Fibroblast of villous mesenchyme (primary cell): ENCODE results near the gene DIPK1C. TPM values are rescaled to one million over a fixed set of nuclear protein-coding genes. Genes with fewer than 3 reads are reported as not detected.

Experiments used
- DNase-seq: peaks from one replicate; pipeline ENCODE4 v3.0.0-alpha.2; 2010; ENCODE audit warnings: low read depth
- H3K4me3 ChIP-seq: 2 replicates; pipeline ENCODE4 v1.5.1; 2011; ENCODE audit warnings: low read depth, mild to moderate bottlenecking, low read length
- CTCF ChIP-seq: IDR thresholded peaks from 2 replicates; pipeline ENCODE4 v1.5.1; 2012; ENCODE audit warnings: low read depth, mild to moderate bottlenecking, low read length; ENCODE audit not compliant: insufficient read depth
- total RNA-seq: library from RNA; depleted of rRNA; stranded (reverse); fragments of >200 nt; gene quantifications from 2 replicates; pipeline ENCODE4 v1.2.3, GENCODE V29; 2012

The DIPK1C gene
- total RNA-seq, 1 donor: not detected

GRCh38 chr18:74499633-74500032, 42.5 kb upstream of the DIPK1C start:
- DNase-seq: peak; percentile 66
- TF ChIP-seq CTCF: no peak
- H3K4me3 ChIP-seq: peak overlapping the region; percentile 43

GRCh38 chr18:74498712-74499627, 41.9 kb upstream of the DIPK1C start:
- TF ChIP-seq CTCF: no peak
- peak; percentile 50 for DNase-seq
- H3K4me3 ChIP-seq: peak overlapping the region; percentile 43

- no peak overlapping the region for H3K4me3 ChIP-seq
- TF ChIP-seq CTCF: no peak
- DNase-seq: no peak
These were observed 40.7 kb upstream of the DIPK1C start for GRCh38 chr18:74497778-74498177.

- no peak for DNase-seq
- H3K4me3 ChIP-seq: peak overlapping the region; percentile 90
- TF ChIP-seq CTCF: no peak
These were observed 40.2 kb upstream of the DIPK1C start for GRCh38 chr18:74497324-74497676.

- TF ChIP-seq CTCF: peak; percentile 15
- peak overlapping the region; percentile 90 for H3K4me3 ChIP-seq
- peak; percentile 57 for DNase-seq
These were observed 39.6 kb upstream of the DIPK1C start for GRCh38 chr18:74496508-74497323.

- DNase-seq: peak; percentile 99
- H3K4me3 ChIP-seq: peak within 1 kb of the TSS; percentile 90
- no peak for TF ChIP-seq CTCF
These were observed 38.7 kb upstream of the DIPK1C start, which contains the start of gene CNDP2 for GRCh38 chr18:74495581-74496507. Gene CNDP2 (plus strand): TSS chr18:74496363. CDS start chr18:74499974, 3,611 bp downstream.
